HG03108 (cell line): ENCODE data around the gene KDM1B.
"Not testable (repeated sequence)": the region's sequence is repeated elsewhere in the genome, so short reads cannot be mapped to it uniquely, and the experiment has no call there.

Source experiments
- ATAC-seq: cut with Tn5 transposase; IDR thresholded peaks from one replicate; pipeline ENCODE4 v1.9.1; 2021; ENCODE audit warnings: moderate library complexity; ENCODE audit not compliant: unreplicated experiment

KDM1B gene

DNA sequence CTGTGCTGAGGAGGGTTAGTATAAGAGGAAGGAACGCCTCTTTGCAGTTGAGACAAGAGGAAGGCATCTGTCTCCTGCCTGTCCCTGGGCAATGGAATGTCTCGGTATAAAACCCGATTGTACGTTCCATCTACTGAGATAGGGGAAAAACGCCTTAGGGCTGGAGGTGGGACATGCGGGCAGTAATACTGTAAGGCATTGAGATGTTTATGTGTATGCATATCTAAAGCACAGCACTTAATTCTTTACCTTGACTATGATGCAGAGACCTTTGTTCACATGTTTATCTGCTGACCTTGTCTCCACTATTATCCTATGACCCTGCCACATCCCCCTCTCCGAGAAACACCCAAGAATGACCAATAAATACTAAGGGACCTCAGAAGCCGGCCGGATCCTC lies 71.9 kb downstream of the KDM1B start:
- not testable (repeated sequence) for ATAC-seq

DNA sequence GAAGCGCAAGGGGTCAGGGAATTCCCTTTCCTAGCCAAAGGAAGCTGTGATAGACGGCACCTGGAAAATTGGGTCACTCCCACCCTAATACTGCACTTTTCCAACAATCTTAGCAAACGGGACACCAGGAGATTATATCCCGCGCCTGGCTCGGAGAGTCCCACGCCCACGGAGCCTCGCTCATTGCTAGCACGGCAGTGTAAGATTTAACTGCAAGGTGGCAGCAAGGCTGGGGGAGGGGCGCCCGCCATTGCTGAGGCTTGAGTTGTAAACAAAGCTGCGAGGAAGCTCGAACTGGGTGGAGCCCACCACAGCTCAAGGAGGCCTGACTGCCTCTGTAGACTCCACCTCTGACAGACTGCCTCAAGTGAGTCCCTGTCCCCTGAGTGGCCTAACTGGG lies 73.4 kb downstream of the KDM1B start:
- ATAC-seq, result not testable (repeated sequence)

DNA sequence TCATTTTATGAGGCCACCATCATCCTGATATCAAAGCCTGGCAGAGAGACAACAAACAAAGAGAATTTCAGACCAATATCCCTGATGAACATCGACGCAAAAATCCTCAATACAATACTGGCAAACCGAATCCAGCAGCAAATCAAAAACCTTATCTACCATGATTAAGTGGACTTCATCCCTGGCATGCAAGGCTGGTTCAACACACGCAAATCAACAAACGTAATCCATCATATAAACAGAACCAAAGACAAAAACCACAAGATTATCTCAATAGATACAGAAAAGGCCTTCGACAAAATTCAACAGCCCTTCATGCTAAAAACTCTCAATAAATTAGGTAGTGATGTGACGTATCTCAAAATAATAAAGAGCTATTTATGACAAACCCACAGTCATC lies 76.6 kb downstream of the KDM1B start:
- not testable (repeated sequence) for ATAC-seq

DNA sequence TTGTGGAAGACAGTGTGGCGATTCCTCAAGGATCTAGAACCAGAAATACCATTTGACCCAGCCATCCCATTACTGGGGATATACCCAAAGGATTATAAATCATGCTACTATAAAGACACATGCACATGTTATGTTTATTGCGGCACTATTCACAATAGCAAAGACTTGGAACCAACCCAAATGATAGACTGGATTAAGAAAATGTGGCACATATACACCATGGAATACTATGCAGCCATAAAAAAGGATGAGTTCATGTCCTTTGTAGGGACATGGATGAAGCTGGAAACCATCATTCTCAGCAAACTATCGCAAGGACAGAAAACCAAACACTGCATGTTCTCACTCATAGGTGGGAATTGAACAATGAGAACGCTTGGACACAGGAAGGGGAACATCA lies 78.5 kb downstream of the KDM1B start:
- ATAC-seq, result not testable (repeated sequence)

DNA sequence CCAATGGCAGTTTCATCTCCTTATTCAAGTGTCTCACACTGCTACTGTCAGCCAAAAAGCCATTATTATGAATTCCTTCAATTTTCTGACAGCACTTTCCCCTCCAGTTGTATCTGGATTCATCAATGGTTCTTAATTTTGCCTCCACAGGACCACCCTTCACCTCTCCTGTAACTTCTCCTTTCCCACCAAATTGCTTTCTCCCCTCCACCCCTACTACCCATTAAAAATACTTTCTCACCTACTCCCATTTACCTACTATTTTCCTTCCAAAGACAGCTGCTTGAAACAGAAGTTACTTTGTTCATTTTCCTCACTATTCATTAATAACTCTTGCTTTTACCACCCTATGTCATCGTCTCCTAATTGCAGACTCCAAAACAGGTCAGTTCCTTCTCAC lies 79.3 kb downstream of the KDM1B start:
- no peak for ATAC-seq

DNA sequence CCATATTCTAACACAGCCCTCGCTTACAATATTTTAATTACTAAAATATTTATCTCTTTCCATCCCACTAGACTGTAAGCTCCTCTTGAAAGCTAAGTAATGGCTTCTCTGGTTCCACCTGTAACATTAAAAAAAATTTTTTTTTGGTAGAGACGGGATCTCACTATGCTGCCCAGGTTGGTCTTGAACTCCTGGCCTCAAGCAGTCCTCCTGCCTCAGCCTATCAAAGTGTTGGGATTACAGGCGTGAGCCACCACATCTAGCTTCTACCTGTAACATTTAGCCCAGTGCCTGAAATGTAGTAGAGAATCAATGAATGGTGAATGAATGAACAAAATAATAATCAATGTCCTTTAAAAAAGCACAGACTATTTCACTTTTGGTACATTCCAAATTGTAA lies 80.3 kb downstream of the KDM1B start:
- no peak for ATAC-seq

DNA sequence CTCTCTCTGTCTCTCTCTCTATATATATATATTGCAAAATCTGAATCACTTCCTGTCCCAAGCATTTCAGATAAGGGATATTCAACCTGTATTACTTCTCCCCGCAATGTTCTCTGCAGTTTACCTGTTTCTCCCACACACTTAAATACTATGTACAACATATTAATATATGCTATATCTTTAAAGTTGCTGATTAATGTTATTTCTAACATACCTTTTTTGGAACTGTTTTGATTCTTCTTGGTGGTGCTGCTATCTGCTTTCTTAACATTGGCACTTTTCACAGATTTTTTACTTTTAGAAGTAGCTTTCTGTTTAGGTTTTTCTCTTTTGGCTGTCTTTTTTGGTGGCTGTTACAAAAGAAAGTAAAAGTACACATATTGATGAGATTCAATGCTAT lies 81.9 kb downstream of the KDM1B start:
- ATAC-seq, result no peak

DNA sequence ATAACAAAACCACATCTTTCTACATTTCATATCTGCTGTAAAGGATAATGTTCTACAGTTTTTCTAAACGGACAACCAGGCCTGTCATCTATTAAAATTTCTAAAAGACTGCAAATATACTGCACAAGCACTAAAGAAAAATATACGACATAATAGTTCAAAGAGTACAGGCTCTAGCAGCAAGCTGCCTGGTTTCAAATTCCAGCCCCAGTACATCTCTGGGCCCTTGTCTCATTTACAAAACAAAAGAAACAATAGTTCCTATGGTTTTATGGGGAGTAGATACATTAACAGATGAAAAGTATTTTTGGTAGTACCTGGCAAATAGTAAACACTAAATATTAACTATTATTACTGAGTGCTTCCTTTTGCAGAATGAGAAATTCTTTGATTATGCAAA lies 85.0 kb downstream of the KDM1B start:
- ATAC-seq, result no peak

DNA sequence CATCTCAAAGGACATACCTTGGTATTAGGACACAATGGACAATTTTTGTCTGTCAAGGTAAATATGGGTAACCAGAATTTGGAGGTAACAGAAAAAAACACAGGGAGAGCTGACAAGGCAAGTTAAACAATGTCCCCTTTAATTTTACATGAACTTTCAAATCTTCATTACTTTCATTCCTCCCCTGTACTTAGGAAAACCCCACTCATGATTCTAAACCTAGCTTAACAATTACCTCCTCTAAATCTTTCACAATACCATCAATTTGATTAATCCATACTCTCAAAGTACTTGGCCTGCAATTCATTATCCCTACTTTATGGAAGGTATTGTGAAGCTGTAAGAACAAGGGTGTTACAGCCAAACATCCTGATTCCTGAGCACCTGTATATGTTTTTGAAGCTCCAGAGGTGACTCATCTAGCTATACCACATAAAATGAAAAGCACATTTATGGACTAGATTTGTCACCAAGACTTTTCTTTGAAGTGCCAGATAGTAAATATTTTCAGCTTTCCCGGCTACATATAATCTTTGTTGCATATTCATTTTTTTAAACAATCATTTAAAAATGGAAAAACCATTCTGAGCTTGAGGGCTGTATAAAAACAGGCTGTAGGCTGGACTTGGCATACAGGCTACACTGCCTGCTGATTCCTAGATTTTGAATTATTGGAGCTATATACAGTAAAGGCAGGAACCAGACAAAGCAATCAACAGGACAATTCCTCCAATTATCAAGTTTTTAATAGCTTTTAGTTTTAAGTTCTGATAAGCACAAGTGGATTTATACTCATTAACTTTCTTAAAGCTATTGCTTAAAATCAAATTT lies 86.2 kb downstream of the KDM1B start:
- no peak for ATAC-seq

DNA sequence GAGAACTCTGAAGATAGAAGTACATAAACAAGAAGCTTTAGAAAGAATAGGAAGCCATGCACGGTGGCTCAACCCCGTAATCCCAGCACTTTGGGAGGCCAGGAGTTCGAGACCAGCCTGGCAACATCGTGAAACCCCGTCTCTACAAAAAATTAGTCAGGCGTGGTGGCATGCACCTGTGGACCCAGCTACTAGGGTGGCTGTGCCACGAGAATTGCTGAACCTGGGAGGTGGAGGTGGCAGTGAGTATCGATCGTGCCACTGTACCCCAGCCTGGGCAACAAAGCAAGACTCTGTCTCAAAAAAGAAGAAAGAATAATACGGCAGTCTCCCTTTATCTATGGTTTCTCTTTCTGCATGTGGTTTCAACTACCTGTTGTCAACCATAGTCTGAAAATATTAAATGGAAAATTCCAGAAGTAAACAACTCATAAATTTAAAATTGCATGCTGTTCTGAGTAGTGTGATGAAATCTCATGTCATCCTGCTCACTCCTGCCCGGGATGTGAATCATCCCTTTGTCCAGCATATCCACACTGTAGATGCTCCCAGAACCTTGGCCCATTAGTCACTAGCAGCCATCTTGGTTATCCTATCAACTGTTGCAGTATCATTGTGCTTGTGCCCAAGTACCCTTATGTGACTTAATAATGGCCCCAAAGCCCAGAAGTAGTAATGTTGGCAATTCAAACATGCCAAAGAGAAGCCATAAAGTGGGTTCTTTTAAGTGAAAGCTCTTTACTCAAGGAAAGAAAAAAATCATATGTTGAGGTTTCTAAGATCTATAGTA lies 87.0 kb downstream of the KDM1B start:
- no peak for ATAC-seq

DNA sequence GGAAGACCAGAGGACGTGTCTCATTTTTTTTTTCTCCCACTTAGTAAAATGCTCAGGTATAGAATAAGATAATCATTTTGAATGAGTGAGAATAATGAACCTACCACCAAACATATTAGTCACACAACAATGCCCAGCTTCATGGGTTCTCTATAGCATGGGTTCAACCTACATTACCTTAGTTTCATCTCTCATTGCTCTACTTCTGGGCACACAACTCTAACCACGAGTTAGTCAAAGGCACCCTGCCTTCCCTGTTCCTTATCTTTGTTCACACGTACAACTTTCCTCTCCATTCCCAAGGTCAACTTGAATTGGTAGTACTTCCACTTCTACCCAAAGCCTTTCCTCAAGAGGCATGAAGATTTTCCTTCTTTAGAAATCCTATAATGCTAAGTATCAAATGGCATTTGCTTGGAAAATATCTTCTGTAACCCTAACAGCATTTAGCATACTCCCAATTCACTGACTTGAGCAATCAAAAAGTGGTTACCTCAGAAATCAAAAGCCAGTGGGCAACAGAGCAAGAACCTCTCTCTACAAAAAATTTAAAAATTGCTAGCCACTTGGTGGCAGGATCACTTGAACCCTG lies 88.2 kb downstream of the KDM1B start:
- no peak for ATAC-seq

DNA sequence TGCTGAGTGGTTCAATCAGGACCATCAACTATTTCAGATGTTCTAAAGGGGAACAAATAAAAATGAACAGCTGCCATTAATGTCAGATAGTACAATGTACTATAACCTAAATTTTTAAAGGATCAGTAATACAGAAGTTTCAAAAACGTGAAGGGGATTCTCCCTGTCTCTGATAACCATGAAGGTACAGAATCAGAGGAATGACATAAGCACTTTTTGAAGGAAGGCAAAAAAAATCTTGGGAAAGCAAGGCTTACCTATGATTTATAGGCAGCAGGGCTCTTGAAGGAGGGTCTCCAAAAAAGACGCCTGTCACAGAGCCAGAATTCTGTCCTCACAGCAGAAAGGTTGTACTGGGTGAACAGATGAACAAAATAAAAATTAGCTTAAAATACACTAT lies 89.0 kb downstream of the KDM1B start:
- ATAC-seq, result no peak

DNA sequence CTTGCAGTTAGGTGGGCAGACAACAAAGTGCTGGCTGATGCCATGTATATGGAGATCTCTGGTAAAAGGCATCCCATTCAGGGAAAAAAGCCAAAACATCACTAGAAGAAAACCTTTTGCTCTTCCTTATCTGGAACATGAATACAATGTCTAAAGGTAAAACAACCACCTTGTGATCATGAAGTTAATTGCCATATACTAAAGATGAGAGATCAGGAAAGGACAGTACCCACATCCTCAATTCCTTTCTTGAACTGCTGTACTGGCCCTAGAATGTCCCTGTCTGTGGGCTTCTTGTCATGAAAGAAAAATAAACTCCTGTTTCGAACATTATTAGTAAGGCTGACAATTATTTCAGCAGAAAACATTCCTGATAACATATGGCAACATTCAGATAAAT lies 89.9 kb downstream of the KDM1B start:
- ATAC-seq, result no peak

DNA sequence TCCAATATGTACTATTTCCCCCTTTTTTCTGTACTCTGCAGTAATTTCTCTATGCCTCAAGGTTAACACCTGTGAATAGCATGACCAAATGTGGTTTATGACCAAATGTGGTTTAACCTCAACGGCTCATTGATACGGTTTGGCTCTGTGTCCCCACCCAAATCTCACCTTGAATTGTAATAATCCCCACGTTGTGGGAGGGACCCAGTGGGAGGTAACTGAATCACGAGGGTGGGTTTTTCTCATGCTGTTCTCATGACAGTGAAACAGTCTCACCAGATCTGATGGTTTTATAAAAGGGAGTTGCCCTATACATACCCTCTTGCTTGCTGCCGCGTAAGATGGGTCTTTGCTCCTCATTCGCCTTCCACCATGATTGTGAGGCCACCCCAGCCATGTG lies 90.4 kb downstream of the KDM1B start:
- no peak for ATAC-seq

DNA sequence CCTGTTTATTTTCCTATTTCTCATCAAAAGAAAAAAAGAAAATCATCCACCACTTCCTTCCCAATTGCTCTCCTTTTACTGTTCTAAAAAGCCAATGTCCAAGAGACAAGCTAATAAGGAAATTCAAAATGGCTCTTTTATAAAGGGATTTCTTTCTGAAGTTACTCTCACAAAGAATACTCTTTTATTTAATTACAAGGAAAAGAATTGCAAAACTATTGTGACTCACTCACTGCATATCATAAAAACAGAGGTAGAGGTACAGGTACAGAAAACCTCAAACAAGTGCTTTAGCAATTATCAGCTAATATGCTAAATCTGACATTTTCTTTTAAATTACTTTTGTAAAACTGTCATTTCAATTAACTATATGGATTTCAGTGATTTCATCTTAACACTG lies 91.0 kb downstream of the KDM1B start:
- no peak for ATAC-seq

DNA sequence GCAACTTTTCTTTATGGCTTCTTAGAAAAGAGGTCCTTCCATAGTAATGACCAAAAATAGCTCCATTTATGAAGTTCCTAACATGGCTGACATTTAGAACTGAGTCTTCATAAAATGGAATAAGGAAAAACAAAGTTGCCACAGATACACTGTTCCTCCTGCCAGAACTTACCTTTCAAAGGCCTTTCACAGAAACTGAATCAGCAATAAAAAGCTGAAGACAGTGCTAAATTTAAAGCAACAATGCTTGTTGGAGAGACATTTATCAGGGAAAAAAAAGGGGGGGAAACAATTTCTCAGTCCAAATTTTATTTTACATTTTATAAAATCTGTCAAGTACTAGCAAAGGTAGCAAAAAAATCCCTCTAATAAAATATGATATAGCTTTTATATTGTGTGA lies 91.8 kb downstream of the KDM1B start:
- no peak for ATAC-seq

DNA sequence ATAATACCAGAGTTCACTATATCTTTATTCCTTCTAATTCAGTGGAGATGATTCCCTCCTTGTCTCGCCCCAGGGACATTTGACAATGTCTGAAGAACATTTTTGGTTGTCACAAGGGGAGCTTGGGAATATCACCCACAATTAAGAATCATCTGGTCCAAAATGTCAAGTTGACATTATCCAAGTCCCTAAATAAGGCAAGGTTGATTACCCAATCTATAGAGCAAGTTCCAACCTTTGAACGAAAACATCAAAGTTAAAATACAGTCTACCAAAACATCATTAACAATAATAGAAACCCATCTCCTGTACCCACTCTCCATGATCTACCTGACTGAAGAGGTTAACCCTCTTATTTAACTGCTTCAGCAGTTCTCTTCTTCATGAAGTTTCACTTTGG lies 93.5 kb downstream of the KDM1B start:
- ATAC-seq, result no peak

DNA sequence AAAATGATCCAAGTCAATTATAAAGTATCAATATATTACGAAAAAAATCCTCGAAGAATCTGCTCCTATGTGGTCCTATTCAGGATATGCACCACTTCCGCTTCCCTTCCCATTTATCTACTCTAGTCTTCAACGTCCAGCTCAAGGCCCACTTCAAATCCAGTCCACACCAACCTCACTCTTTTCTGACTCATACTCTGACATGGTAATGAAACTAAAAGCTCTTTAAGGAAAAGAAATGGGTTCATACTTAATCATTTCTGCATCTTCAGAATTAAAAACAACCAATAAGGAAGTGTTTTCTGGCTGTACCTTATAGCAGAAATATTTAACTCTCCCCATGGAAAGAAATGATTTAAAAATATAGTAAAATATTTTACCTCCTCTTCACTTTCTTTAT lies 94.0 kb downstream of the KDM1B start:
- ATAC-seq, result no peak

DNA sequence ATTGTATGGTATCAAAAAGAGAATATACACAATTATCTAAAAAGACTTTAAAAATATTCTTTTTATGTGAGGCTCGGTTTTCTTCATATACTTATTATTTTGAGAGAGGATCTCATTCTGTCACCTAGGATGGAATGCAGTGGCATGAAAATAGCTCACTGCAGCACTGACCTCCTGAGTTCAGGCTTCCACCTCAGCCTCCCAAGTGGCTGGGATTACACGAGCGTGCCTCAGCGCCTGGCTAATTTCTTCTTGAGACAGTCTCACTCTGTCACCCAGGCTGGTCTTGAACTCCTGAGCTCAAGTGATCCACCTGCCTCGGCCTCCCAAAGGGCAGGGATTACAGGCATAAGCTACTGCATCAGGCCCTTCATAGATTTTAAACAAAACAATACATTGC lies 98.4 kb downstream of the KDM1B start:
- ATAC-seq, result no peak

DNA sequence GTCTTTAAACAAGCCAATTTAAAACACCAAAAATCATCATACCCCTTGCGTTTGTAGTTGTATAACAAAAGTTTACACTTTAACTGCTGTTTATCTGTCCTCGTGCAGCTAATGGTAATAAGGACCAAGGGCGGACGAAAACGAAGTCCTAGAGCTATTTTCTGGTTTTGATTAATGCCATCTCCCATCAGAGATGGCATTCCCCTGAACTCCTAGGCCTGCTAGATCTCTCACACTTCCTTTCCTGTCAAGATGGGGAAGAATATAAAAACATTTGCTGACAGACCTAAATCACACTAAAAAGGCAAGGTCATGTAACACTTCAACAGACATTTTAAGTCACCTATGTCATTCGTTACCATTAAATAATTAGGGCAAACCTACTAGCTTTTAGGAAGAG lies 99.6 kb downstream of the KDM1B start:
- ATAC-seq, result no peak

DNA sequence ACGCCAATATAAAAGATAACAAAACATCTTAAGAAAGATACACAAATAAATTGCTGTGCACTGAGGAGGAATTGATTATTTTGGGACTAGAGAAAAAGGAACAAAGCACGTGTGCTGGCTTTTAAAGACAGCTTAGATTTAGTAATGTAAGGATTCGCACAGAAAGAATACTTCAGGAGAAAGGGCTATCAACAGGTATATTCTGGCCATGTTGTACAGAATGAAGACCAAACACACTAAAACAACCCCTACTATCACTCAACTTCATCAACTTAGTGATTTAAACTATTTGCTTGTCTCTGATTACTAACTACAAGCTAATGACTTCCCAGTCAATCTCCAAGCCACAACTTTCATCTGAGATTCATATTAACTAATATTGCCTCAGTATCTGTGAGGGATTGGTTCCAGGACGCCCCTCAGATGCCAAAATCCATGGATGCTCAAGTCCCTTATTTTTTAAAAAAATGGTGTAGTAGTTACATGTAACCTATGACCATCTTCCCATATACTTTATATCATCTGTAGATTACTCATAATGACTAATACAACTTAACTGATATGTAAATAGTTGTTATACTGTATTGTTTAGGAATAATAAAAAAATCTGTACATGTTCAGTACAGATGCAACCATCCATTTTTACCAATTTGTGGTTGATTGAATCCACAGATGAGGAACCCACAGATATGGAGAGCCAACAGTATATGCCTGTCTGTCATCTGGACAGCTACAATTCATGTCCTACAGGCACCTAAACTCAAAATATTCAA lies 104.6 kb downstream of the KDM1B start:
- no peak for ATAC-seq
